Mesothelial cell of epicardium (in vitro differentiated cells): Measurements from ENCODE around the gene PELO. TPM values are rescaled to one million over a fixed set of nuclear protein-coding genes. Genes with fewer than 3 reads are reported as not detected.

Experiments used
- DNase-seq, 2 experiments: peaks; one replicate each; pipeline ENCODE4 v3.0.0; 2021; ENCODE audit warnings: low spot score in 2 of 2; ENCODE audit not compliant: unreplicated experiment in 2 of 2
- H3K27ac Mint-ChIP-seq: 2 replicates; pipeline ENCODE4 v1.8.0; 2021; ENCODE audit warnings: mixed read lengths
- H3K27me3 Mint-ChIP-seq: 2 replicates; pipeline ENCODE4 v1.8.0; 2021; ENCODE audit warnings: low read depth, mixed read lengths
- H3K36me3 Mint-ChIP-seq: 2 replicates; pipeline ENCODE4 v1.8.0; 2021; ENCODE audit warnings: mixed read lengths
- H3K4me1 Mint-ChIP-seq: 2 replicates; pipeline ENCODE4 v1.8.0; 2021; ENCODE audit warnings: mixed read lengths
- H3K4me3 Mint-ChIP-seq: 2 replicates; pipeline ENCODE4 v1.8.0; 2021; ENCODE audit warnings: mild to moderate bottlenecking, moderate library complexity, mixed read lengths
- H3K9me3 Mint-ChIP-seq: 2 replicates; pipeline ENCODE4 v1.8.0; 2021; ENCODE audit warnings: mixed read lengths
- CTCF ChIP-seq: fragments of 200-600 bp; sonication (generic); IDR thresholded peaks from one replicate; pipeline ENCODE4 v1.5.0; 2021; ENCODE audit warnings: antibody characterized with exemption; ENCODE audit not compliant: unreplicated experiment
- total RNA-seq: library from RNA; stranded (reverse); gene quantifications from 3 replicates; pipeline ENCODE4 v1.2.1, GENCODE V29; 2021

Gene PELO
- total RNA-seq, 1 donor from 2014 or later, result 14.0 TPM

- H3K4me3 Mint-ChIP-seq, result no peak overlapping the region
- H3K27me3 Mint-ChIP-seq, result no peaks in the 10 kb centered on the region
Observed at GRCh38 chr5:52805615-52806014, 17.9 kb downstream of the PELO start.

GRCh38 chr5:52807037-52807436 is 19.3 kb downstream of the PELO start:
- Mint-ChIP-seq H3K36me3 (peaks cover 3% of the 10 kb centered on the region), H3K9me3 (no peaks in the 10 kb centered on the region), H3K4me3 (no peak overlapping the region), H3K27ac (no peak overlapping the region), H3K4me1 (peaks cover 47% of the 10 kb centered on the region), H3K27me3 (no peaks in the 10 kb centered on the region)
- no peak for DNase-seq
- TF ChIP-seq CTCF, result no peak

More at GRCh38 chr5:52805615-52806014, 17.9 kb downstream of the PELO start:
- no peak for TF ChIP-seq CTCF
- peaks cover 54% of the 10 kb centered on the region for H3K4me1 Mint-ChIP-seq
- H3K36me3 Mint-ChIP-seq, result peaks cover 3% of the 10 kb centered on the region
- no peaks in the 10 kb centered on the region for H3K9me3 Mint-ChIP-seq
- no peak overlapping the region for H3K27ac Mint-ChIP-seq
- DNase-seq, result no peak

GRCh38 chr5:52807723-52808122 is 20.0 kb downstream of the PELO start:
- DNase-seq, result no peak
- Mint-ChIP-seq H3K36me3 (peaks cover 3% of the 10 kb centered on the region), H3K27ac (no peak overlapping the region), H3K27me3 (no peaks in the 10 kb centered on the region), H3K4me1 (peaks cover 43% of the 10 kb centered on the region), H3K4me3 (no peak overlapping the region), H3K9me3 (no peaks in the 10 kb centered on the region)
- TF ChIP-seq CTCF, result no peak

- peaks cover 41% of the 10 kb centered on the region for H3K4me1 Mint-ChIP-seq
- H3K36me3 Mint-ChIP-seq, result peaks cover 3% of the 10 kb centered on the region
- H3K9me3 Mint-ChIP-seq, result no peaks in the 10 kb centered on the region
- H3K27me3 Mint-ChIP-seq, result no peaks in the 10 kb centered on the region
- no peak for TF ChIP-seq CTCF
- no peak for DNase-seq
- peak overlapping the region; percentile 71 for H3K27ac Mint-ChIP-seq
- no peak overlapping the region for H3K4me3 Mint-ChIP-seq
Observed at GRCh38 chr5:52808316-52808901, 20.7 kb downstream of the PELO start.

- TF ChIP-seq CTCF, result no peak
- Mint-ChIP-seq H3K9me3 (no peaks in the 10 kb centered on the region), H3K4me1 (peaks cover 33% of the 10 kb centered on the region), H3K4me3 (no peak overlapping the region), H3K36me3 (peaks cover 3% of the 10 kb centered on the region), H3K27ac (no peak overlapping the region), H3K27me3 (no peaks in the 10 kb centered on the region)
- no peak for DNase-seq
Observed at GRCh38 chr5:52809884-52810283, 22.2 kb downstream of the PELO start.

- Mint-ChIP-seq H3K27ac (no peak overlapping the region), H3K4me1 (peaks cover 28% of the 10 kb centered on the region), H3K9me3 (no peaks in the 10 kb centered on the region), H3K36me3 (no peaks in the 10 kb centered on the region), H3K27me3 (no peaks in the 10 kb centered on the region), H3K4me3 (no peak overlapping the region)
- no peak for DNase-seq
- no peak for TF ChIP-seq CTCF
Observed at GRCh38 chr5:52810426-52810825, 22.7 kb downstream of the PELO start.
